H9 (cell line): ENCODE measurements around the gene CXCL3. TPM values are rescaled to one million over a fixed set of nuclear protein-coding genes. Genes with fewer than 3 reads are reported as not detected.

Source experiments
- DNase-seq: peaks from one replicate; pipeline ENCODE4 v3.0.0-alpha.2; 2017
- H2AFZ ChIP-seq: one replicate; pipeline ENCODE4 v1.6.1; 2013; ENCODE audit warnings: mild to moderate bottlenecking, low read length, control low read depth, moderate library complexity
- H2AK5ac ChIP-seq: 2 replicates; pipeline ENCODE4 v1.6.1; 2013; ENCODE audit warnings: low read length, control low read depth, mixed read lengths; ENCODE audit not compliant: insufficient read length
- H2BK120ac ChIP-seq: one replicate; pipeline ENCODE4 v1.6.1; 2013; ENCODE audit warnings: low read depth, mild to moderate bottlenecking, low read length, control low read depth, inconsistent platforms; ENCODE audit not compliant: poor library complexity, severe bottlenecking
- H2BK12ac ChIP-seq: 2 replicates; pipeline ENCODE4 v1.6.1; 2013; ENCODE audit warnings: low read length, control low read depth, mixed read lengths, low read depth; ENCODE audit not compliant: insufficient read length
- H2BK15ac ChIP-seq: 2 replicates; pipeline ENCODE4 v1.6.1; 2013; ENCODE audit warnings: low read depth, low read length, control low read depth
- H2BK20ac ChIP-seq: one replicate; pipeline ENCODE4 v1.6.1; 2013; ENCODE audit warnings: low read depth, mild to moderate bottlenecking, low read length, control low read depth, inconsistent platforms; ENCODE audit not compliant: poor library complexity, severe bottlenecking
- H2BK5ac ChIP-seq: 2 replicates; pipeline ENCODE4 v1.6.1; 2013; ENCODE audit warnings: low read length, control low read depth, mixed read lengths; ENCODE audit not compliant: insufficient read length
- H3K14ac ChIP-seq: 2 replicates; pipeline ENCODE4 v1.6.1; 2013; ENCODE audit warnings: low read length, control low read depth; ENCODE audit not compliant: insufficient read depth
- H3K18ac ChIP-seq: 2 replicates; pipeline ENCODE4 v1.6.1; 2013; ENCODE audit warnings: low read depth, mild to moderate bottlenecking, mixed read lengths, low read length, control low read depth; ENCODE audit not compliant: insufficient read length
- H3K23ac ChIP-seq: 2 replicates; pipeline ENCODE4 v1.6.1; 2013; ENCODE audit warnings: low read length, control low read depth, mixed read lengths, low read depth; ENCODE audit not compliant: insufficient read length
- H3K23me2 ChIP-seq: 2 replicates; pipeline ENCODE4 v1.6.1; 2013; ENCODE audit warnings: low read depth, mild to moderate bottlenecking, mixed read lengths, low read length, control low read depth; ENCODE audit not compliant: insufficient read length, poor library complexity, severe bottlenecking
- H3K27ac ChIP-seq: 2 replicates; pipeline ENCODE4 v1.5.1; 2013; ENCODE audit warnings: low read length, control low read depth, mixed read lengths, low read depth; ENCODE audit not compliant: insufficient read length
- H3K27me3 ChIP-seq: 2 replicates; pipeline ENCODE4 v1.6.1; 2013; ENCODE audit warnings: low read length, control low read depth, inconsistent platforms; ENCODE audit not compliant: insufficient read depth
- H3K4ac ChIP-seq: 2 replicates; pipeline ENCODE4 v1.6.1; 2013; ENCODE audit warnings: low read depth, mild to moderate bottlenecking, control low read depth, inconsistent platforms, low read length, moderate library complexity
- H3K4me1 ChIP-seq: 2 replicates; pipeline ENCODE4 v1.6.1; 2013; ENCODE audit warnings: low read length, control low read depth, inconsistent platforms; ENCODE audit not compliant: insufficient read depth
- H3K4me2 ChIP-seq: 2 replicates; pipeline ENCODE4 v1.6.1; 2013; ENCODE audit warnings: low read length, control low read depth, mixed read lengths; ENCODE audit not compliant: insufficient read length, insufficient read depth
- H3K56ac ChIP-seq: 2 replicates; pipeline ENCODE4 v1.6.1; 2013; ENCODE audit warnings: low read depth, mild to moderate bottlenecking, mixed read lengths, low read length, control low read depth; ENCODE audit not compliant: insufficient read length
- H3K79me1 ChIP-seq: 2 replicates; pipeline ENCODE4 v1.6.1; 2013; ENCODE audit warnings: low read depth, mild to moderate bottlenecking, moderate library complexity, low read length, control low read depth, inconsistent platforms; ENCODE audit not compliant: insufficient read depth, poor library complexity, severe bottlenecking
- H3K79me2 ChIP-seq: 2 replicates; pipeline ENCODE4 v1.6.1; 2013; ENCODE audit warnings: low read length, control low read depth, inconsistent platforms; ENCODE audit not compliant: insufficient read depth
- H3K9ac ChIP-seq: 2 replicates; pipeline ENCODE4 v1.6.1; 2013; ENCODE audit warnings: low read length, control low read depth, mixed read lengths; ENCODE audit not compliant: insufficient read length; ENCODE audit errors: extremely low read depth
- H3K9me3 ChIP-seq: one replicate; pipeline ENCODE4 v1.6.1; 2013; ENCODE audit warnings: low read depth, low read length, inconsistent platforms; ENCODE audit not compliant: control insufficient read depth
- H3T11ph ChIP-seq: one replicate; pipeline ENCODE4 v1.6.1; 2013; ENCODE audit warnings: mild to moderate bottlenecking, low read length, control low read depth, inconsistent platforms
- H4K20me1 ChIP-seq: one replicate; pipeline ENCODE4 v1.6.1; 2013; ENCODE audit not compliant: control insufficient read depth, insufficient read length, insufficient read depth
- H4K5ac ChIP-seq: 2 replicates; pipeline ENCODE4 v1.6.1; 2013; ENCODE audit warnings: low read depth, mild to moderate bottlenecking, mixed read lengths, low read length, control low read depth; ENCODE audit not compliant: insufficient read length
- H4K8ac ChIP-seq: replicated peaks from 2 replicates; pipeline ENCODE4 v1.6.1; 2013; ENCODE audit warnings: low read length, control low read depth, mixed read lengths, low read depth; ENCODE audit not compliant: insufficient read length
- H4K91ac ChIP-seq: 2 replicates; pipeline ENCODE4 v1.6.1; 2013; ENCODE audit warnings: low read depth, mild to moderate bottlenecking, moderate library complexity, mixed read lengths, low read length, control low read depth; ENCODE audit not compliant: insufficient read length
- H3K27ac Mint-ChIP-seq, 3 experiments: 2 replicates in 2 of 3; 3 replicates in 1 of 3; pipeline ENCODE4 v1.8.0; 2020 to 2021; ENCODE audit warnings: mixed read lengths in 3 of 3, mild to moderate bottlenecking in 1 of 3, moderate library complexity in 1 of 3
- H3K27me3 Mint-ChIP-seq: 2 replicates; pipeline ENCODE4 v1.8.0; 2021; ENCODE audit warnings: low read depth, mild to moderate bottlenecking, moderate library complexity, mixed read lengths
- H3K36me3 Mint-ChIP-seq, 3 experiments: 2 replicates in 2 of 3; 3 replicates in 1 of 3; pipeline ENCODE4 v1.8.0; 2020 to 2021; ENCODE audit warnings: low read depth in 3 of 3, mixed read lengths in 3 of 3; ENCODE audit not compliant: insufficient read depth in 1 of 3
- H3K4me1 Mint-ChIP-seq, 2 experiments: 2 replicates each; pipeline ENCODE4 v1.8.0; 2020; ENCODE audit warnings: mixed read lengths in 2 of 2
- H3K4me3 Mint-ChIP-seq, 2 experiments: 2 replicates in 1 of 2; 3 replicates in 1 of 2; pipeline ENCODE4 v1.8.0; 2020 to 2021; ENCODE audit warnings: mild to moderate bottlenecking in 2 of 2, mixed read lengths in 2 of 2, moderate library complexity in 1 of 2
- H3K9me3 Mint-ChIP-seq, 2 experiments: 2 replicates in 1 of 2; 3 replicates in 1 of 2; pipeline ENCODE4 v1.8.0; 2020; ENCODE audit warnings: mild to moderate bottlenecking in 2 of 2, mixed read lengths in 2 of 2, moderate library complexity in 1 of 2
- CTCF ChIP-seq: fragments of 200-600 bp; sonication (generic); conservative IDR thresholded peaks from 3 replicates; pipeline ENCODE4 v1.8.0; 2021; ENCODE audit warnings: antibody characterized with exemption, mild to moderate bottlenecking
- WGBS: extraction: QIAGEN DNeasy Blood & Tissue Kit; methylation state at CpG from one replicate; pipeline ENCODE4 v1.1.7; 2013; ENCODE audit warnings: missing lambda C conversion rate, low lambda C conversion rate, mixed read lengths; ENCODE audit not compliant: insufficient read length; ENCODE audit errors: extremely low coverage; 5-methylcytosine and 5-hydroxymethylcytosine counted together
- total RNA-seq: library from RNA; stranded (reverse); gene quantifications from 2 replicates; pipeline ENCODE4 v1.2.1, GENCODE V29; 2021

CXCL3 gene
- total RNA-seq, 1 experiment from 2014 or later, result 3.7 TPM

- H3K4me1 Mint-ChIP-seq, result peaks cover 23 to 41% of the 10 kb centered on the region in 2 experiments
These were observed 48.6 kb downstream of the CXCL3 start for GRCh38 chr4:73989928-73990327.

More at GRCh38 chr4:73989928-73990327, 48.6 kb downstream of the CXCL3 start:
- Histone ChIP-seq H3K79me1 (no peaks in the 10 kb centered on the region), H2AFZ (no peak overlapping the region), H3K9me3 (no peaks in the 10 kb centered on the region), H2BK20ac (no peak overlapping the region), H3K27ac (no peak overlapping the region), H3K23me2 (no peaks in the 10 kb centered on the region), H4K5ac (no peak overlapping the region), H2AK5ac (no peak overlapping the region), H4K20me1 (no peaks in the 10 kb centered on the region), H3K23ac (no peak overlapping the region), H4K91ac (no peak overlapping the region), H3K18ac (no peak overlapping the region), H3K79me2 (no peaks in the 10 kb centered on the region), H3K9ac (no peak overlapping the region), H3T11ph (no peak overlapping the region), H2BK15ac (no peak overlapping the region), H3K56ac (no peak overlapping the region), H3K27me3 (no peaks in the 10 kb centered on the region), H2BK12ac (no peak overlapping the region), H2BK120ac (no peak overlapping the region), H2BK5ac (no peak overlapping the region), H3K14ac (no peak overlapping the region), H4K8ac (no peak overlapping the region), H3K4me1 (no peaks in the 10 kb centered on the region), H3K4me2 (no peak overlapping the region), H3K4ac (no peak overlapping the region)
- H3K27me3 Mint-ChIP-seq, result no peaks in the 10 kb centered on the region
- H3K27ac Mint-ChIP-seq, result no peak overlapping the region
- H3K4me3 Mint-ChIP-seq, result no peak overlapping the region
- no CpG with 5 or more reads among the region's 5 CpGs for WGBS
- H3K36me3 Mint-ChIP-seq, result peaks cover 0 to 26% (median 17%) of the 10 kb centered on the region in 3 experiments; a peak in 5 of 7 replicates
- H3K9me3 Mint-ChIP-seq, result peaks cover 0 to 7% of the 10 kb centered on the region in 2 experiments; a peak in 2 of 5 replicates
- no peak for DNase-seq
- TF ChIP-seq CTCF, result no peak
